ENCODE data around the gene GALNT10. TPM values are rescaled to one million over a fixed set of nuclear protein-coding genes. Genes with fewer than 3 reads are reported as not detected.

Gene GALNT10
- total and polyA plus RNA-seq, 2 experiments from 2014 or later: 43.0 to 45.9 TPM

DNA sequence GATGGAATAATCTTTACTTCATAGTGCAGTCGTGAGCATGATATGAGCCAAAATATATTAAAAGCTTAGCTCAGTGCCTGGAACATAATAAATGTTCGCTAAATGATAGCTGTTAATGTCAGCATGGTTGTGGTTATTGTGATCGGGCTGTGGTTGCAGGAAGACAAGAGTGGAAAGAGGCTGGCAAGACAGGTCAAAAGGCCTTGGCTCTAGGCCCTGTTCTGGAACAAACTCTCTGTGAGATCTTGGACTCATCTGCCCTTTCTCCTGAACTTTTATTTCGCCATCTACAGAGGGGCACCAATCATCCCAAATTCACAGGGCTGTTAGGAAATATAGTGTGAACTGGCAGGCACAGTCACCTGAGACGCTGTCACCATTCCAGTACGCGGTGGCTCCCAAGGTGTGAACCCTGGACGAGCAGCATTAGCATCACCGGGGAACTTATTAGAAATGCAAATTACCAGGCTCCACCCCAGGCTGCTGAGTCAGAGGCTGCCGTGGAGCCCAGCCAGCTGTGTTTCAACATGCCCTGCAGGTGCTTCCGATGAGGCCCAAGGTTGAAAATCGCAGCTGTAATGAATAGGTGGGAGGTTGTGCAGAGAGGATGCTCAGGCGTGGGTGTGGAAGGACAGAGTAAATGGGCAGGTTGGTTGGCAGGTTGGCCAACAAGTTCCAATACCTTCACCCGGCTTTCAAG, 205.0 kb downstream of the GALNT10 start:
- Histone ChIP-seq H3K4me2 (no peak overlapping the region), H4K20me1 (ENCODE audit: insufficient read depth, poor library complexity, severe bottlenecking) (no peaks in the 10 kb centered on the region), H3K79me2 (no peaks in the 10 kb centered on the region), H3K4me1 (ENCODE audit: insufficient read depth) (peaks cover 9% of the 10 kb centered on the region), H3K4me3 (no peak overlapping the region), H2AFZ (no peak overlapping the region), H3K36me3 (replicated peaks; ENCODE audit: insufficient read depth, low read depth) (no peaks in the 10 kb centered on the region), H3K9me3 (ENCODE audit: low read depth) (no peaks in the 10 kb centered on the region), H3K27me3 (no peaks in the 10 kb centered on the region), H3K9me2 (replicated peaks; ENCODE audit: insufficient read depth) (no peaks in the 10 kb centered on the region), H3K27ac (no peak overlapping the region)
- 67% methylated on average over 14 of the region's 14 CpGs for WGBS (ENCODE audit: low lambda C conversion rate, missing lambda C conversion rate)
- TF ChIP-seq EZH2 (IDR thresholded peaks at IDR 0.05; ENCODE audit: borderline replicate concordance) (no peak), EZH2phosphoT487 (IDR thresholded peaks at IDR 0.05; ENCODE audit: low read depth, severe bottlenecking, unreplicated experiment) (no peak)
- TF ChIP-seq, protein P1, sequence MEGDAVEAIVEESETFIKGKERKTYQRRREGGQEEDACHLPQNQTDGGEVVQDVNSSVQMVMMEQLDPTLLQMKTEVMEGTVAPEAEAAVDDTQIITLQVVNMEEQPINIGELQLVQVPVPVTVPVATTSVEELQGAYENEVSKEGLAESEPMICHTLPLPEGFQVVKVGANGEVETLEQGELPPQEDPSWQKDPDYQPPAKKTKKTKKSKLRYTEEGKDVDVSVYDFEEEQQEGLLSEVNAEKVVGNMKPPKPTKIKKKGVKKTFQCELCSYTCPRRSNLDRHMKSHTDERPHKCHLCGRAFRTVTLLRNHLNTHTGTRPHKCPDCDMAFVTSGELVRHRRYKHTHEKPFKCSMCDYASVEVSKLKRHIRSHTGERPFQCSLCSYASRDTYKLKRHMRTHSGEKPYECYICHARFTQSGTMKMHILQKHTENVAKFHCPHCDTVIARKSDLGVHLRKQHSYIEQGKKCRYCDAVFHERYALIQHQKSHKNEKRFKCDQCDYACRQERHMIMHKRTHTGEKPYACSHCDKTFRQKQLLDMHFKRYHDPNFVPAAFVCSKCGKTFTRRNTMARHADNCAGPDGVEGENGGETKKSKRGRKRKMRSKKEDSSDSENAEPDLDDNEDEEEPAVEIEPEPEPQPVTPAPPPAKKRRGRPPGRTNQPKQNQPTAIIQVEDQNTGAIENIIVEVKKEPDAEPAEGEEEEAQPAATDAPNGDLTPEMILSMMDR (IDR thresholded peaks at IDR 0.05; ENCODE audit: poor library complexity): no peak
- no peak for DNase-seq (ENCODE audit: low spot score)

DNA sequence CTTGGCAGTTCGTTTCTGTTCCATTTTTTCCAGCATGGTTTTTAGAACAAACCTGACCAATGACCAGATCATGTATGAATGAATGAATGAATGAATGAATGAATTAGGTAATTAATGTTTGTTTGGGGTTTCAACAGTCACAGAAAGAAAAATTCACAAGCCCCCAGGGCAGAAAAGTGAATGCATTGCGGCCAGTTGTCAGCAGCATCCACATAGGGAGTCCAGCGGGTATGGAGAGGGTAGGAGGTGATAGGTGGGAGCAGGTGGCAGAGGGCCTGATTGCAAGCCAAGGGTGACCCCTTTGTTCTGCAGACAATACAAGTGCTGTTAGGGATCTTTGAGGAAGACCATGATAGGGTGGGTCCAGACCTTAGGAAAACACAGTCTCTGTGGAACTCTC, 205.6 kb downstream of the GALNT10 start:
- Histone ChIP-seq H4K20me1 (ENCODE audit: insufficient read depth, poor library complexity, severe bottlenecking) (no peaks in the 10 kb centered on the region), H3K4me2 (no peak overlapping the region), H3K79me2 (no peaks in the 10 kb centered on the region), H3K27me3 (no peaks in the 10 kb centered on the region), H3K4me1 (ENCODE audit: insufficient read depth) (peaks cover 3% of the 10 kb centered on the region), H2AFZ (no peak overlapping the region), H3K9me3 (ENCODE audit: low read depth) (no peaks in the 10 kb centered on the region), H3K9me2 (replicated peaks; ENCODE audit: insufficient read depth) (no peaks in the 10 kb centered on the region), H3K4me3 (no peak overlapping the region), H3K36me3 (replicated peaks; ENCODE audit: insufficient read depth, low read depth) (no peaks in the 10 kb centered on the region), H3K27ac (no peak overlapping the region)
- WGBS (ENCODE audit: low lambda C conversion rate, missing lambda C conversion rate): 85% methylated on average over 3 of the region's 3 CpGs
- TF ChIP-seq, protein P1 (IDR thresholded peaks at IDR 0.05; ENCODE audit: poor library complexity): no peak
- TF ChIP-seq EZH2 (IDR thresholded peaks at IDR 0.05; ENCODE audit: borderline replicate concordance) (no peak), EZH2phosphoT487 (IDR thresholded peaks at IDR 0.05; ENCODE audit: low read depth, severe bottlenecking, unreplicated experiment) (no peak)
- no peak for DNase-seq (ENCODE audit: low spot score)

DNA sequence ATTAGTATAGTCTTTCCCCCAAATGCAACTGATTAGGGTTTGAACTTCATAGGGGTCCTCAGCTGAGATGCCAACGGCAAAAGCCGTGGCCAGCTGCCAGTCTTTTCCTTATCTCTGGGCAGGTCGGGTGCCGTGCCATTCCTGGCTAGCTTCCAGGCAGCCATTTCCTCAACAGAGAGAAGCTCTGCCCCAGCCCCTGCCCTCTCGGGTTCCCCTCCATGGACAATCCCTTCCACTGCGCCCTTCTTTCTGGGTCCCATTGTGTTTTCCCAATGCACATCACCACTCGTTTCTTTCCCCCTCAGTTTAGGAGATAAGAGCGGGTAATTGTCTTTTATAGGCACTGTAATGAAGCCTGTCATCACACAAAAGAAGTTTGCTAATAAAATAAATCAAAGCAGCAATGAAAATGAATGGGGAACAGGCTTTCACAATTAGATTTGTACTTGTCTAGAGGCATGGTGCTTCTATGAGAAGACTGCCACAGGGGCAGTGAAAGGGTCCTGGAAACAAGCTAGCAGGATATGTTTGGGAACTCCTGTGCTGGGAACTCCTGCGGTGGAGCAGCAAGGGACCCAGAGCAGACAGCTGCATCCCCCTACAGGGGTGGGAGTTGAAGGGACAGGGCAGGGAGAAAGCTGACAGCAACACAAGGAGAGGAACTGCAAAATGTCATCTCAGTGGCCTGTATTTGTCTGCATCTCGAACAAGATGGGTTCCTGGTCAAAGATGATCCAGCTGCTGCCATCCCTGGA, 207.3 kb downstream of the GALNT10 start:
- Histone ChIP-seq H4K20me1 (ENCODE audit: insufficient read depth, poor library complexity, severe bottlenecking) (no peaks in the 10 kb centered on the region), H3K9me3 (ENCODE audit: low read depth) (no peaks in the 10 kb centered on the region), H3K79me2 (no peaks in the 10 kb centered on the region), H3K27me3 (no peaks in the 10 kb centered on the region), H2AFZ (no peak overlapping the region), H3K36me3 (replicated peaks; ENCODE audit: insufficient read depth, low read depth) (no peaks in the 10 kb centered on the region), H3K4me2 (no peak overlapping the region), H3K4me3 (no peak overlapping the region), H3K9me2 (replicated peaks; ENCODE audit: insufficient read depth) (no peaks in the 10 kb centered on the region), H3K27ac (no peak overlapping the region), H3K4me1 (ENCODE audit: insufficient read depth) (no peaks in the 10 kb centered on the region)
- WGBS (ENCODE audit: low lambda C conversion rate, missing lambda C conversion rate): 61% methylated on average over 10 of the region's 10 CpGs
- DNase-seq (ENCODE audit: low spot score): no peak
- TF ChIP-seq EZH2 (IDR thresholded peaks at IDR 0.05; ENCODE audit: borderline replicate concordance) (no peak), EZH2phosphoT487 (IDR thresholded peaks at IDR 0.05; ENCODE audit: low read depth, severe bottlenecking, unreplicated experiment) (no peak)
- TF ChIP-seq, protein P1 (IDR thresholded peaks at IDR 0.05; ENCODE audit: poor library complexity): no peak
